IPS-11a (cell line): ENCODE results near the gene SLC49A3.

Experiments used
- H3K4me3 ChIP-seq: one replicate; pipeline ENCODE4 v1.5.1; 2013; ENCODE audit warnings: low read depth, low read length, control low read depth

Gene SLC49A3

DNA sequence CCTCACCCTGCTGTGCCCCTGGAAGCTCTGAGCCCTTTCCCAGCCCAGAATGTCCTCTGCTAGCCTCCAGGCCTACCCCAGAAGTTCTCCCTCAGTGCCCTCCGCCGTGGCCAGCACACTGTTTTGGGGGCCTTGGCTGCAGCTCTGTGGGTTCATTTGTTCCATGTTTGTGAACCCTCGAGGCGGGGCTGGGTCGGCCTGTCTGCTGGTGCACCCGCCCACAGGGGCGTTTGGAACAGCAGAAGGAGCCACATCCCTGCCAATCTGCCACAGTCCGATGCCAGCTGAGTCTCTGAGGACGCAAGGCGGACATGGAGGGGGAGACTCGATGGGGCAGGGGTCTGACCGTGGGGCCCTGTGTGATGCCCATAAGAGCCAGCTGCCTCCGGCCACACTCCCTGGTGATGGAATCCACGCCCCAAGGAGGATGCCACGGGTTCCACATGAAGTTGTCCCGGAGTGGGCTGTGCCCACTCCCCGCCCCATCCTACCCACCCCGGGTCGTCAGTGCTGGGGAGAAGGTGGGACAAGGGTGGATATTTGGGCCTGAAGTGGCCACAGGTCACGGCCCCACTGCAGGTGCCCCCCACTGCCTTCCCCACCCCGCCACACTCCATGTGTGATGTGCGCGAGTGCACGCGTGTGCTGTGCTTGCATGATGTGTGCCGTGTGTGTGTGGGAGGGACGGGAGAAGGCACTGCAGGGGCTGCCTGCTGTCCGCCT is 22.0 kb downstream of the SLC49A3 start:
- no peak overlapping the region for H3K4me3 ChIP-seq

DNA sequence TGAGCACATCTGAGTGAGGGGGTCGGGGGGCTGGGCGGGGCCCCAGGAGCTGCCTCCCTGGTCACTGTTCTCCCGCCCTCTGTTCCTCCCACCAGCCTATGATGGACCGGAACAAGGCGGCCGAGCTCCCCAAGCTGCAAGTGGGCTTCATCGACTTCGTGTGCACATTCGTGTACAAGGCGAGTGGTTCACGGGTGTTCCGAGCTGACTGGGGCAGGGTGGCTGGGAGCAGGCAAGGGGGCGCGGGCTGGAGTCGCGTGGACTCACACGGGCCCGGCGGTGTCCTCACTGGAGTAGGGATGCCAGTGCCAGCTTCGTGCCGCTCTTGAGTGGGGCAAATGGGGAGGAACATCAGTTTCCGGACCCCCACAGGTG is 22.5 kb downstream of the SLC49A3 start:
- no peak overlapping the region for H3K4me3 ChIP-seq

DNA sequence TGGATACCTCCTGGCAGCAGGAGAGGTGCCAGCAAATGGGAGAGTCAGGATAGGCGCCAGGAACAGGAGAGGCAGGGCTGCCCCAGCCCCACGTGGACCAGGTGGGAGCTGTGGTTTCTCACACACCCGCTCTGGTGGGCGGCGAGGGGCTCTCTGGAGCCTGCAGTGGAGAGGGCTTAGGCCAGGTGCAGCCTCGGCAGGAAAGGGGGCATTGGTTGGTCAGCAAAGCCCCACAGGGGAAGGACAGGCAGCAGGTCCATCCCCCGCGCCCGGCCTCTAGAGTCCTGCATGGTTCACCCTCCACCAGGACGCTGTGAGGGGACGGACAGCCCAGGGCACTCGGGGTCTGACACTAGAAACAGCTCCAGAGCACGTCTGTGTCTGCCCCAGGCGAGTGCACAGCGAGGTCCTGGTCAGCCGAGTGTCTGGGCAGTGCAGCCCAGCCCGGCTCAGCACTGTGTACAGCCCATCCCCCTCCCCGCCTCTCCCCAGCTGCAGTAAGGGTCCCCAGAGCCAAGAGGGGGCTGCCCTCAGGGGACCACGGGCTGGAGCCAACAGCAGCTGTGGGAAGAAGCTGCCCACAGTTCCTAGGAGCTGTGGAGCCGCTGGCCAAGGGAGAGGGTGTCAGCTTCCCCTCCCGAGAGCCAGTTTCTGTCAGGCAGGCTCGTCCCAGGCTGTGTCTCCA is 23.1 kb downstream of the SLC49A3 start:
- H3K4me3 ChIP-seq, result no peak overlapping the region

DNA sequence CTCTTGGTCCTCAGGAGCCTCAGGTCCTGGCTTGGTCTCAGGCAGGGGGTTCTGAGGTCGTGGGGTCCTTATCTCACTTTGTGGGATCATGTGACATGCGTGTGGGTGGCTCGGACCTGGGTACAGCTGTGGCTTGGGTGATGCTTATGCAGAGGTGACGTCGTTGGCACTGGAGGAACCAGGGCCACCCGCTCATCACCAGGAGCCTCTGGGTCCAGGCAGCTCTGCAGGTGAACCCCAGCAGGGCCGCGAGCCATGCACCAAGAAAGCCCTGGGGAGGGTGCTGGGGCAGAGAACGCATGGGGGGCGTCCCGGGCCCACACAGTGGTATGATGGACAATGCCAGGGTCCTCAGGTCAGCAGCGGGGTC is 23.6 kb downstream of the SLC49A3 start:
- no peak overlapping the region for H3K4me3 ChIP-seq

DNA sequence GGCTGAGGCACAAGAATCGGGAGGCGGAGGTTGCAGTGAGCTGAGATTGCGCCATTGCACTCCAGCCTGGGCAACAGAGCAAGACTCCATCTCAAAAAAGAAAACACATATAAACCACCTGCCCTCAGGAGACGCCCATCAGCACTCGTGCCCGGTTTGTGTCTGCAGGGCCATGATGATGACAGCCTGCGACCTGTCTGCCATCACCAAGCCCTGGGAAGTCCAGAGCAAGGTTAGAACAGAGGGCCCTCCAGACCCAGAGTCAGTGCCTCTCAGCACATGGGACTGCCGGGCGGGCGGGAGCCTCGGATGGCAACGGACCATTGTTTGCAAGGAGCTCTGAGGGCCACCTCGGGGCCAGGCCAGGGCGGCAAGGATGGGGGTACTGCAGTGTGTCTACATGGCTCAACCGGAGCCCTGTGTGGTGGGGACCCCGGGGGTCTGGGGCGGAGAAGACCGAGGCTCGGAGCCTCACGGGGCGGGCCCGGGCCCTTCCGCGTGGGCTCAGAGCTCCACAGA is 24.2 kb downstream of the SLC49A3 start:
- H3K4me3 ChIP-seq, result no peak overlapping the region

DNA sequence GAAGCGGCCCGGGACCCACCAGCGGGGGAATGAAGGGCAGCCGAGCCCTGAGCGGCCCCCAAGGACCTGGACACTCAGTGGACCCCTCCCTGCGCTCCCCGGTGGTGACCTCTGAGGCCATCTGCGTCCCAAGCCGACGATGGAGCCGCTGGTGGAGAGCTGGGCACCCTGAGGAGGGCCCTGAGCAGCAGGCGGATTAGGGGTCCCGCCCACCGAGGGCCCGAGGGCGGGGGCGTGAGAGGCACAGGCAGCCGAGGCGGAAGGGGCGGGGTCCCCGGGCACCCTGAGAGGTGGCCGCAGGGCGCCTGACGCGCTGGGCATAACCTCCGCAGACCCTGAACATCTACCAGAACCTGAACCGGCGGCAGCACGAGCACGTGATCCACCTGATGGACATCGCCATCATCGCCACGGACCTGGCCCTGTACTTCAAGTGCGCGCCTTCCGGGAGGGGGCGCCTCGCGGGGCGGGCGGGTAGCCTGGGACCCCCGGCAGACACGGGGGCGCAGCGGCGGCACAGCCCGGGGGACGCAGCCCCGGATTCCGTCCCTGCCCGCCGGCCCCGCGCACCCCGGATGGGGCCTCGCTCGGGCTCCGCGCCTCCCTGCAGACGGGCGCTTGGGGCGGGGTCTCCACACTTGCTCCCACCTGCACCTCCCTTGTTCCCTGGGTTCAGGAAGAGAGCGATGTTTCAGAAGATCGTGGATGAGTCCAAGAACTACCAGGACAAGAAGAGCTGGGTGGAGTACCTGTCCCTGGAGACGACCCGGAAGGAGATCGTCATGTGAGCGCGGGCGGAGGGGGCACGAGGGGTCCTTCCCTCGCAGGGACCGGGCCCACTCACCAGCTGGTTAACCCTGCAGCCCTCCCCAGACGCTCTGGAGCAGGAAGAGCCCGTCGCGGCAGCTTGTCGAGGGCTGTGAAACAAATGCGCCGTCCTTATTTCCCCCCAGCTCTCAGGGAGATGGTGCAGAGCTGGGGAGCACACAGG is 25.2 kb downstream of the SLC49A3 start:
- peak overlapping the region; percentile 70 for H3K4me3 ChIP-seq

DNA sequence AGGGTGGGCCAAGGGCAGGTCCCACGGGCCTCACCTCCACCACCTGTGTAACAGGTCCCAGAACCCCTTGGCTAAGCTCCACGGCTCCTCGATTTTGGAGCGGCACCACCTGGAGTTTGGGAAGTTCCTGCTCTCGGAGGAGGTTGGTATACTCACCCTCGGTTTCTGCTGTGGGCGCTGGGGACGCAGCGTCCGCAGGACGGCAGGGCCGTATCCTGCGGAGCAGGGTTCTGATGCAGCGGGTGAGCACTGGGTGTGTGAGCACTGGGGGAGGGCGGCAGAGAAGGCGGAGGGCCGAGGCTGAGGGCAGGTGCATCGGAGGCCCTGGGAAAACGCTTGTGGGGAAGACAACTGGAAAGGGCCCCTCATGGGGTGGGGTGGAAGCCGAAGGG is 25.9 kb downstream of the SLC49A3 start:
- H3K4me3 ChIP-seq, result peak overlapping the region; percentile 70

DNA sequence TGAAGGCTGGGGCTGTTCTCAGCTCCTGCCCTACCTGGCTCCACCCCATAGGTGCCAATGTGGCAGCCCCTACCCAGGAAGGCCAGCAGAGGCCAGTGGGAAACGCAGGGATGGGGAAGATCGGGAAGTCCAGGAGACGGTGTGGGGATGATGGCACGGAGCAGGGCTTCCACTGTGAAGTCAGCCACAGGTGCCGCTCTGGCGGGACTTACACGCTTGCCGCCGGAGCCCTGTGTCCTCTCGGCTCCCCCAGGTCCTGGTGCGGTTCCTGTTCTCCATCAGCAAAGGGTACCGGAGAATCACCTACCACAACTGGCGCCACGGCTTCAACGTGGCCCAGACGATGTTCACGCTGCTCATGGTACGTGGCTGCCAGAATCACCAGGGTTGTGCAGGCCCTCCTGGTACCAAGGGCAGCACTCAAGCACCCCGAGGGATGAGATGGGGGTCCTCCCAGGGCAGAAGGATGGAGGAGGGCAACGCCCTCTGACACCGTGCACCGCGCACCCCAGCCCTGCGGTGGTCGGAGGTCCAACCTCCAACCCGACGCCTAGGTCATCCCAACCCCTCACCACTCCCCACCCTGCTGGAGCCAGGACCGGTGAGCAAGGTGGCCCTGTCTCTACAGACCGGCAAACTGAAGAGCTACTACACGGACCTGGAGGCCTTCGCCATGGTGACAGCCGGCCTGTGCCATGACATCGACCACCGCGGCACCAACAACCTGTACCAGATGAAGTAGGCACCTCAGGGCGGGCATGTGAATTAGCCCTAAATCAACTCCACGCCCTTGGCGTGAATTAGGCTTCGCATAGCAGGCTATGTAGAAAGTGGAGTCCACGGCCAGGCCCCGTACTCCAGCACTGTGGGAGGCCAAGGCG is 26.8 kb downstream of the SLC49A3 start:
- H3K4me3 ChIP-seq, result no peak overlapping the region

DNA sequence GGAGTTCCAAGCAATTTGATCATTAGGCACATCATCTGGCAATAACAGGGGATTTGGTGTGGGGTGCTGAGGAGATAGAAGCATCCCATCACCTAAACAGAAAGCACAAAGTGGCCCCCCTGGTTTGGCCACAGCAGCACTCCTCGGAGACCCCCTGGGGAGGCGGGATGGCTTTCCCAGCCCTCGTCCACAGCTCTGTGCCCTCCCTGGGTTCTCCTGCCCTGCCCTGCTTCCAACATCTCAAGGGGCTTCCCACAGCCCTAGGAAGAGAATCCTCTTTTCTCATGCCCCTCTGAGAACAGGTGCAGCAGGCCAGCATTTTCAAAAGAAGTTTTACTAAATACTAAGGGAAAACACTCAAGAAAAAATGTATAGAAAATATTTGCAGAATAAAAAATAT is 27.7 kb downstream of the SLC49A3 start:
- no peak overlapping the region for H3K4me3 ChIP-seq

DNA sequence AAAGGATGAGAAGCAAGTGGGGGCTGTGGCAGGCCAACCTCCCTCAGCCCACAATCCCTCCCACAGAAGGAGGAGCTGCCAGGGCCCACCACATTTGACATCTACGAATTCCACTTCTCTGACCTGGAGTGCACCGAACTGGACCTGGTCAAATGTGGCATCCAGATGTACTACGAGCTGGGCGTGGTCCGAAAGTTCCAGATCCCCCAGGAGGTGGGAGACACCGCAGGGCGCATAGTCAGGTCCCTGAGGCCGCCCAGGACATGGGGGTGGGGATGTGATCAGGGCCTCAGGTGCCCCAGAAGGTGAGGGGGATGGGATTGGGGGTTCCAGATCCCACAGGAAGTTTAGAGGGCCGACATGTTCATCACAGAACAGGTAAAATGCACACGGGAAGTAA is 28.6 kb downstream of the SLC49A3 start:
- no peak overlapping the region for H3K4me3 ChIP-seq

DNA sequence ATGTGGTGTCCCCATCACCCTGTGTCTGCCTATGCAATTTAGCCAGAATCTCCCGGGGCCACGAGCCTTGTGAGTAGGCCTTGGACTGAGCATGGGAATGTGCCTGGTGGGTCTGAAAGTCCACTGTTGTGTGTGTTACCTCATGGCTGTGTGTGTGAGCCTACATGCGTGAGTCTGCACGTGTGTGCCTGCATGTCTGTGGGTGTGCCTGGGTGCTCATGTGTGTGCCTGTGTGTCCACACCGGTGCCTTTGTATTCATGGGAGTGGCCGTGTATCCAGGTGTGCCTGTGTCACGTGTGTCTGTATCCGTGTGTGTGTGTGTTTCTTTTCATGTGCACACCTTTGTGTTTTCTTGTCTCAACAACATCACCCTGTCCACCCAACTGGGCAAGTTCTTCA is 29.1 kb downstream of the SLC49A3 start:
- H3K4me3 ChIP-seq, result no peak overlapping the region

DNA sequence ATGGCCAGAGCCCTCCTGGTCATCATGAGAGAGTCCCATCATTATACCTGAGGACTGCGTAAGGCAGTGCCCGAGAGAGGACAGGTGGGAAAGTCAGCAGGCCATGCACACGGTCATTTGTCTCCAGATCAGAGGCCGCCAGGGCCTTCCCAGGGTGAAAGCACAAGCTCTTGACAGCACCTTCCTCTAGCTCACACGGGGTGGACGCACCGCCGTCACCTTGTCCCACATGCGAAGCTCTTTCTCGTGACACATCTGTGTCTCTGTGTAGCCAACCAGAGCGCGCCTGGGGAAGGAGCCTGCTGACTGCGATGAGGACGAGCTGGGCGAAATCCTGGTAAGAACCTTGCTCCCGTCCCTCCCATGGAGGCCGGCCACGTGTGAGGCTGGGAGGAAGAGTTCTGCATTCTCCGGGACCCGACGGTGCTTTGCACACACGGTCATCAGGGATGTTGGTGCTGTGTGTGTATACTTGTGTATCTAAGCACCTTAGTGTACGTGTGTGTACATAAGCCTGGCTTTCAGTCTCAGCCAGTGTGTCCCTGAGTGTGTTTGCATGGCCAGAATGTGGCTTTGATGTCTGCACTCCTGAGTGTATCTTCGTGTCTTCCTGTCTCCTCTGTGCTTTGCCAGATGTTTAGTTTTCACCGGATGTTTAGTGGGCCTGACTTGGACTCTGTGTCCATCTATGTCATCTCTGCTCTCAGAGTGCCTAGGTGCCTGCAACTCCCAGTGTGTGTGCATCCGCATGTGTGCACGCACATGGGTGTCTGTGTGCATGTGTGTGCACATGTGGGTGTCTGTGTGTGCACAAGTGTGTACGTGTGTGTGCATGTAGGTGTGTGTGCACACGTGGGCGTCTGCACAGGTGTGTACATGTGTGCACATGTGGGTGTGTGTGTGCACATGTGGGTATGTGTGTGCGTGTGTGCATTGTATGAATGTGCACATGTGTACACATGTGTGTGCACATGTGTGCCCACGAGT is 30.0 kb downstream of the SLC49A3 start:
- no peak overlapping the region for H3K4me3 ChIP-seq

DNA sequence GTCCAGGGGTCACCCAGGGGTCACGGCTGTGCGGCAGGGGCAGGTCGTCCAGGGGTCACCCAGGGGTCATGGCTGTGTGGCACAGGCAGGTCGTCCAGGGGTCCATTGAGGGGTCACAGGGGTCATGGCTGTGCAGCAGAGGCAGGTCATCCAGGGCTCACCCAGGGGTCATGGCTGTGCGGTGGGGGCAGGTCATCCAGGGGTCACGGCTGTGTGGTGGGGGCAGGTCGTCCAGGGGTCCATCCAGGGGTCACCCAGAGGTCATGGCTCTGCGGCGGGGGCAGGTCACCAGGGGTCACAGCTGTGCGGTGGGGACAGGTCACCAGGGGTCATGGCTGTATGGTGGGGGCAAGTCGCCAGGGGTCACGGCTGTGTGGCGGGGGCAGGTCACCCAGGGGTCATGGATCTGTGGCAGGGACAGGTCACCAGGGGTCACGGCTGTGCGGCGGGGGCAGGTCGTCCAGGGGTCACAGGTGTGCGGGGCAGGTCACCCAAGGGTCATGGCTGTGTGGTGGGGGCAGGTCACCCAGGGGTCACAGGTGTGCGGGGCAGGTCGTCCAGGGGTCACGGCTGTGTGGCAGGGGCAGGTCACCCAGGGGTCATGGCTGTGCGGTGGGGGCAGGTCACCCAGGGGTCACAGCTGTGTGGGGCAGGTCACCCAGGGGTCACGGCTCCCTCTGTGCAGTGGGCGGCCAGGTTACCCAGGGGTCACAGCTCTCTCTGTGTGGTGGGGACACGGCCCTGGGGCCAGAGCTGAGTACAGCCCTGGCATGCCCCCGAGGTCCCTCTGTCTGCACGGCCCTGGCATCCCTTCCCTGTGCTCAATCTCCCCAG is 30.9 kb downstream of the SLC49A3 start:
- no peak overlapping the region for H3K4me3 ChIP-seq

DNA sequence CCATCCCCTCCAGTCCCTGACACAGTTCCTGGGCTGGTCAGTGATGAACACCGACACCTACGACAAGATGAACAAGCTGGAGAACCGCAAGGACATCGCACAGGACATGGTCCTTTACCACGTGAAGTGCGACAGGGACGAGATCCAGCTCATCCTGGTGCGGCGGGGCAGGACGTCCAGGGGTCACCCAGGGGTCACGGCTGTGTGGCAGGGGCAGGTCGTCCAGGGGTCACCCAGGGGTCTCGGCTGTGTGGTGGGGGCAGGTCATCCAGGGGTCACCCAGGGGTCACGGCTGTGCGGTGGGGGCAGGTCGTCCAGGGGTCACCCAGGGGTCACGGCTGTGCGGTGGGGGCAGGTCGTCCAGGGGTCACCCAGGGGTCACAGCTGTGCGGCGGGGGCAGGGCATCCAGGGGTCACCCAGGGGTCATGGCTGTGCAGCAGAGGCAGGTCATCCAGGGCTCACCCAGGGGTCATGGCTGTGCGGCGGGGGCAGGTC is 31.6 kb downstream of the SLC49A3 start:
- no peak overlapping the region for H3K4me3 ChIP-seq

DNA sequence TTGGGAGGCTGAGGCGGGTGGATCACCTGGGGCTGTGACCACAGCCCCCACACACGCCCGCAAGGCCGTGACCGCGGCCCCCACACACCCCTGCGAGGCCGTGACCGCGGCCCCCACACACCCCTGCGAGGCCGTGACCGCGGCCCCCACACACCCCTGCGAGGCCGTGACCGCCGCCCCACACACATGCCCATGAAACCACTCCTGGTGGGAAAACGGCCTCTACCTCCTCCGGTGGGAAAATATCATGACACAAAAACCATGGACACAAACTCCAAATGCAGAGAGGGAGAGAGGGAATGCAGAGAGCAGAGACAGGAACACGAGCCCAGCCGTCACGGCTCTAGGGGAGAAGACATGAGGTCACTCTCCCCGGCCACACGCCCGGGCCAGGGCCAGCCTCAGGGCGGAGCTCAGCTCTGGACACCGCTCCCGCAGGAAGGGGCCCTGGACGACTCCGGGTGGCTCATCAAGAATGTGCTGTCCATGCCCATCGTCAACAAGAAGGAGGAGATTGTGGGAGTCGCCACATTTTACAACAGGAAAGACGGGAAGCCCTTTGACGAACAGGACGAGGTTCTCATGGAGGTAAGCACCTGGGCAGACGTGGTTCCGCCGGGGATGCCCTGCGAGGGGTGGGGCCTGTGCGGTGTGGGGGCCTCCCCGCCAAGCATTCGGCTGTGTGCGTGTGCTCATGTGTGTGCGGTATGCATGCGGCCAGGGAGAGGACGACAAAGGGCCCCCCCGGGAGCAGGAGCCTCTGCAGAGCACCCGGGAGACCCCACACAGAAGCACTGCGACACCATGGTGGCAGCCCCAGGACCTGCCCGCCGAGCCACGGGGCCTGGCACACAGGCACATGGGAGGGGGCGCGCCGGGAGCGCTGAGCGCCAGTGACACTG is 32.3 kb downstream of the SLC49A3 start:
- H3K4me3 ChIP-seq, result no peak overlapping the region

DNA sequence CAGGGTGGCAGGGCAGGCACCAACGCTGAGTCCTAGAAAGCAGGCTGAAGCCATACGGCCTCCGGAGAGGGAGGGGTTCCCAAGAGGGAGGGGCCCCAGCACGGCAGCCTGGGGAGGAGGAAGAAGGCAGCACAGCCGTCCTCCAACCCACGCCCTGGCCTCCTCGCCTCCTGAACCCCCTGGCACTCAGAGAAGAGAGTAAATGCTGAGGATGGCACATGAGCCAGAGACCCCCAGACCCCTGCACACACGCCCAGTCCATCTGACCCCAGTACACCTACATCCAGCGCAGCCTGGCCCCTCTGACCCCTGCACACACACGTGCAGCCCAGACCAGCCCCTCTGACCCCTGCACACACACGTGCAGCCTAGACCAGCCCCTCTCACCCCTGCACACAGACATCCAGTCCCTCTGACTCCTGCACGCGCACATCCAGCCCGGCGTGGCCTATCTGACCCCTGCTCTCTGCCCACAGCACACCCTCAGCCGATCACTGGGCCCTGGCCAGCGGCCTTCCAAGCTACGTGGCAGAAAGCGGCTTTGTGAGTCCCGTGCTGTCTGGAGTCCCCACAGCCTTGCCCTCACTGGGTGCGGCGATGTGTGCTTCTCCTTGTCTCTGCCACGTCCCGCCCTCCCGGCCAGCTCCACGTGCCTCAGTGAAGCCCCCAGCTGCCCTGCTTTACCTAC is 33.3 kb downstream of the SLC49A3 start:
- H3K4me3 ChIP-seq, result no peak overlapping the region
